ENCODE results near the gene RNMT.

DNA sequence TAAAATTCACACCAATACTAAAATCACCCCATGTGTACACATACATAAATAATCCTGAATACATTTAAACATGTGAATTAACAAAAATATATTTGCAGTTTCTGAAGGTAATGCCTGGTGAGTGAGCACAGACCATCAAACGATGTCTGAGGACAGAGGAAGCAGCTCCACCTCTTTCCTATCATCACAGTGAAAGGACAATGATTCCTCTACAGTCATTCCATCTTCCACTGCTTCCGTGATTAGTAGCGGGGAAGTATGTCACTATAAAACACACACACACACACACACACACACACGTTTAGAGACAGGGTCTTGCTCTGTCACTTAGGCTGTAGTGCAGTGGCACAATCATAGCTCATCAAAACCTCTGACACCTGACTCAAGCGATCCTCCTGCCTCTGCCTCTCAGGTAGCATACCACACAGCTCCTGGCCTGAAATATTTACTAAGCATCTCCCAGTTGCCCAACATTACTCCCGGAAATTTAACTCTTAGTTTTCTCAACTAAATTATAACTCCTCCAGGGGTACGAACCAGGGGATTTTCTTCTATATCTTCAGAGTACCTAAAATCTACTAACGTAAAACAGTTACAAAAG lies 12.9 kb upstream of the RNMT start:
- no peak for TF ChIP-seq MAX (IDR thresholded peaks at IDR 0.05)
- TF ChIP-seq ZNF274 (IDR thresholded peaks at IDR 0.05; ENCODE audit: low read depth, low read length) = no peak
- TF ChIP-seq, protein P1, sequence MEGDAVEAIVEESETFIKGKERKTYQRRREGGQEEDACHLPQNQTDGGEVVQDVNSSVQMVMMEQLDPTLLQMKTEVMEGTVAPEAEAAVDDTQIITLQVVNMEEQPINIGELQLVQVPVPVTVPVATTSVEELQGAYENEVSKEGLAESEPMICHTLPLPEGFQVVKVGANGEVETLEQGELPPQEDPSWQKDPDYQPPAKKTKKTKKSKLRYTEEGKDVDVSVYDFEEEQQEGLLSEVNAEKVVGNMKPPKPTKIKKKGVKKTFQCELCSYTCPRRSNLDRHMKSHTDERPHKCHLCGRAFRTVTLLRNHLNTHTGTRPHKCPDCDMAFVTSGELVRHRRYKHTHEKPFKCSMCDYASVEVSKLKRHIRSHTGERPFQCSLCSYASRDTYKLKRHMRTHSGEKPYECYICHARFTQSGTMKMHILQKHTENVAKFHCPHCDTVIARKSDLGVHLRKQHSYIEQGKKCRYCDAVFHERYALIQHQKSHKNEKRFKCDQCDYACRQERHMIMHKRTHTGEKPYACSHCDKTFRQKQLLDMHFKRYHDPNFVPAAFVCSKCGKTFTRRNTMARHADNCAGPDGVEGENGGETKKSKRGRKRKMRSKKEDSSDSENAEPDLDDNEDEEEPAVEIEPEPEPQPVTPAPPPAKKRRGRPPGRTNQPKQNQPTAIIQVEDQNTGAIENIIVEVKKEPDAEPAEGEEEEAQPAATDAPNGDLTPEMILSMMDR (IDR thresholded peaks at IDR 0.05 in 2 of 3, conservative IDR thresholded peaks at IDR 0.05 in 1 of 3; ENCODE audit: borderline replicate concordance in 1 of 3, insufficient read depth in 1 of 3, low read depth in 2 of 3, low read length in 2 of 3) = no peak
- TF ChIP-seq SIN3A (IDR thresholded peaks at IDR 0.05; ENCODE audit: low read depth) = no peak
- TF ChIP-seq CEBPB (IDR thresholded peaks at IDR 0.05; ENCODE audit: low read depth) = no peak
- TF ChIP-seq EZH2 (IDR thresholded peaks at IDR 0.05) = no peak
- TF ChIP-seq ZBTB33 (IDR thresholded peaks at IDR 0.05; ENCODE audit: extremely low read depth, insufficient replicate concordance, low read length) = no peak
- no peak for TF ChIP-seq ATF3 (IDR thresholded peaks at IDR 0.05)

Measured in HCT116 (cell line).